Islet precursor cell (in vitro differentiated cells): ENCODE measurements around the gene ENTPD7.
"Not testable (repeated sequence)": the region's sequence is repeated elsewhere in the genome, so short reads cannot be mapped to it uniquely, and the experiment has no call there.

Experiments used
- DNase-seq: peaks from one replicate; pipeline ENCODE4 v3.0.0-alpha.2; 2018

Gene ENTPD7, protein sequence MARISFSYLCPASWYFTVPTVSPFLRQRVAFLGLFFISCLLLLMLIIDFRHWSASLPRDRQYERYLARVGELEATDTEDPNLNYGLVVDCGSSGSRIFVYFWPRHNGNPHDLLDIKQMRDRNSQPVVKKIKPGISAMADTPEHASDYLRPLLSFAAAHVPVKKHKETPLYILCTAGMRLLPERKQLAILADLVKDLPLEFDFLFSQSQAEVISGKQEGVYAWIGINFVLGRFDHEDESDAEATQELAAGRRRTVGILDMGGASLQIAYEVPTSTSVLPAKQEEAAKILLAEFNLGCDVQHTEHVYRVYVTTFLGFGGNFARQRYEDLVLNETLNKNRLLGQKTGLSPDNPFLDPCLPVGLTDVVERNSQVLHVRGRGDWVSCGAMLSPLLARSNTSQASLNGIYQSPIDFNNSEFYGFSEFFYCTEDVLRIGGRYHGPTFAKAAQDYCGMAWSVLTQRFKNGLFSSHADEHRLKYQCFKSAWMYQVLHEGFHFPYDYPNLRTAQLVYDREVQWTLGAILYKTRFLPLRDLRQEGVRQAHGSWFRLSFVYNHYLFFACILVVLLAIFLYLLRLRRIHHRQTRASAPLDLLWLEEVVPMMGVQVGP

DNA sequence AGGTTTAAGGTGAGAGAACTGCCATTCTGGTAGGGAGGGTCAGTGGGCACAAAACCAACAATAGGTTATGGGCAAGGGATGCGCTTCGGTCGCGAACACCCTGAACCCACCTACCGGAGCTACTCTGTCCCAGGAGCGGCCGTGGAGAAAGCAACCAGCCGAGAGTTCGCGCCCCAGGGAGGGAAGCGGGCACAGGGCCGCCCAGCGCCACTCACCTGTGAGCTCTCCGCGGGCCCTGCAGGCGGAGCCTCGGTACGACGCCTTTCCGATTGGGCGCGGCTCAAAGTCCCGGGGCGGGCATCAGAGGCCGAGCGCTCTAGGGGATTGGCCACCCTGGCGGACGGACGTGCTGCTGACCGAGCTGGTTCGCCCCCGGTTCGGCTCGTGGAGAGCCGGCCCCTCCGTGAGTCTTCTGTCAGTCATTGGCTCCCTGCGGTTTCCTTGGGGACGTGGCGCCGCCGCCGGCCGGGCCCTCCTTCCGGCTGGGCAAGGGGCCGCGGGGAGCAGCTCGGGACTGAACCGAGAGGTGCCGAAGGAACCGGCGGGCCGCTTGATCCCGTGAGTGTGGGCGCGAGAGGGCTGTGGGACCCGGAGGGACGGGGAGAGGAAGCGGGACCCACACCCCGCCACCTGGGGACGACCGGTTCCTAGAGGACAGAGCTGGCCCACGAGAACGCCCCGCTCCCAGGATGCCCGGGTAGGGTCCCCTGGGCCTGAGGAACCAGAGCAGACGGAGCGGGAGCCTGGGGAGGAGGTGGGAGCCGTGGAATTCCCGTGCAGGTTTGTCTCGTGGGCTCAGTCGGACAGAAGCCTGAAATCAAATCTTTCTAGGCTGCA is at the start of gene ENTPD7:
ENTPD7 (plus strand) TSS at position 479 of the 837 bp plus-strand sequence. CDS start 448 bp downstream, outside the sequence.
- peak; percentile 99 for DNase-seq

DNA sequence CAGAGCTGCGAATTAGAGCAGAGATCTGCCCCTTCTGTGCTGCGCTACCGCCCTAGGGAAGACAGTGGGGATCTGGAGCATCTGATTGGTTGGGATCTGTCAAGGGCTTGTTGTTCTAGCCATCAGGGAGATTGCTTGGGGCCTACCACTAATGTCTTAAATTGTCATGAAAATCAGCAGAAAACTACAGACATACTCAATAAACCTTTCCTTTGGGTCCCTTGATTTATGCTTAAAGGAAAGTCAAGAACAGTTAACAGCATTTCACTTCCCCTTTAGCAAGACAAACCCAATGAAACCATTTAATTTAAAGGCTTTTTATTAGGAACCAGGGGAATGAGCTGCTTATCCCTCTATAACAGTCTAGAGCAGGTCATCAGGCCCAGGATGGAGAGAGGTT is 49.1 kb upstream of the ENTPD7 start:
- no peak for DNase-seq

DNA sequence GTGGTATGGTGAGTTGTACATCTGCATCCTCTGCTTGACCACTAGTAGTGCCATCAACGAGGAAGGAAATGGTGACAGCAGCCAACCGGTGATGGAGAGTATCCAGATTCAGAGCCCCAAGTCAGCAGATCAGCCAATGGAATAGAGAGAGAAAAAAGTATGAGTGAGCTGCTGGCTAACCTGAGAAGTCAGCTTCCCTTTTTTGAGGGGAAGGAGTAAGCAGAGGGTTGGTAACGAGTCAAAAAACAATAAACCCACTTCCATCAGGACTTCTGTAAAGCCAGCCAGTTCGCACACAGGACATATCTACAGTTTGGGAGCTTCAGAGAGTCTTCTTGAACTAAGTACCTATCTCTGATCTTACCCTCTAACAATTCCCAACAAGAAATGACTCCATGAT is 48.0 kb upstream of the ENTPD7 start:
- DNase-seq, result no peak

DNA sequence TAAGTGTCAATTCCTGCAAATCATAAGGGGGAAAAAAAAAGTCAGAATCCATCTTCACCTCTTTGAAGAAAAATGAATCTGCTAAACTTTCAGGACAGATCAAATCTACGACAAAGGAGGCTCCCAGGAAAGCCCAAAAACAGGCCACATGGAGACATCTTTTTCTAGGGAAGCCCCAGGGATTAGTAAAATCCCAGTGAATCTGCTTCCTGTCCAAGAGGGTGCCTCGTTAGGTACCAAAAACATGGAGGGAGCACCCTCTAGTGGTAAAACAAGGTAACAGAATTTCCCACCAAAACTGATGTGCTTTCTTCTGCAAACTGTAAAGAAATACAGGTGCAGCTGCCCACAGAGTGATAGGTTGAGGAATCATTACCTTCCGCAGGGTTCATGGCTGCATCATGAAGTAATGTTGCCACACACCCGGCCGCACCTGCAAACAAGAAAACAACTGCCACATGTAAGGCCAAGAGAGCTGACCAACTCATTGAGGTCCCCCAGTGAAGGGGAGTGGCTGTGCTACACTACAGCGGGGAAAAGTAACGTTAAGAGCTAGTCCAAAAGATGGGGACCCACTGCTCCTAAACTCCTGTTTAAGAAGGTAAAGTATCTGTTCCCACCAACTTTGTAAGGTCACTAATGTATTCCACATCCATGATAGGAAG is 47.0 kb upstream of the ENTPD7 start:
- DNase-seq, result peak; percentile 69

DNA sequence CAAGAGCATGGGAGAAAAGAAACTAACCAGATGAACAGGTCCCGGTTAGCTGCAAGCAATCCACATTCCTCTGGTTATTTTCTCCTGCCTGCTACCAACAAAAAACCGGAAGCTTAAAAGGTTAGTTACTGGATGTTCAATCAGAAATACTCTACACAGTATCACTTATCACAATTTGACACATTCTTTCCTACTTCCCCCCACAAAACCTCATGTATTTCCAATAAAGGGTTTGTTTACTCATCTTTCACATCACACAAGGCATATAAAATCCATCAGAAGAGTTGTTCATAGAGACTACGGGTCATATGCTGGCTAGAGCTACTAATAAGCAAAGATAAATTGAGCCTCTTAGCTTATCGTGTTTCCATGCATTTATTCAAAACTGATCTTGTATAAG is 43.9 kb upstream of the ENTPD7 start:
- DNase-seq, result no peak

DNA sequence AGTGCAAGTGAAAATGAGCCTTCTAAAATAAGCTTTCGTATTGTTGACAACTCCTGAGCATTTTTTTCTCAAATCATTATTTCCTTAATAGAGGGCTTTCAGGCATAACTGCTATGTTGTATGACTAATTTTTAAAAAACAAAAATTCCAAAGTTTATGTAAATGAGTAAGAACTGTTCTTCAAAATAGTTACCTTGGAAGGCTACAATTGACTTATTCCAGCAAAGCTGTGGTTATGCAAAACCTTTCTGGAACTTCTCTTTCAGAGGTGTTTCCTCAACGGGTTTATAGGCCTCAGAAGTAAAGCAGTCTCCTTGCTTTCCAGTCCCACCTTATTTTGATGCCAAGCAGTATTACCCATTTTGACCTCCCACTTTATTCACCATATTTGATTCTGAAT is 41.6 kb upstream of the ENTPD7 start:
- DNase-seq, result no peak

DNA sequence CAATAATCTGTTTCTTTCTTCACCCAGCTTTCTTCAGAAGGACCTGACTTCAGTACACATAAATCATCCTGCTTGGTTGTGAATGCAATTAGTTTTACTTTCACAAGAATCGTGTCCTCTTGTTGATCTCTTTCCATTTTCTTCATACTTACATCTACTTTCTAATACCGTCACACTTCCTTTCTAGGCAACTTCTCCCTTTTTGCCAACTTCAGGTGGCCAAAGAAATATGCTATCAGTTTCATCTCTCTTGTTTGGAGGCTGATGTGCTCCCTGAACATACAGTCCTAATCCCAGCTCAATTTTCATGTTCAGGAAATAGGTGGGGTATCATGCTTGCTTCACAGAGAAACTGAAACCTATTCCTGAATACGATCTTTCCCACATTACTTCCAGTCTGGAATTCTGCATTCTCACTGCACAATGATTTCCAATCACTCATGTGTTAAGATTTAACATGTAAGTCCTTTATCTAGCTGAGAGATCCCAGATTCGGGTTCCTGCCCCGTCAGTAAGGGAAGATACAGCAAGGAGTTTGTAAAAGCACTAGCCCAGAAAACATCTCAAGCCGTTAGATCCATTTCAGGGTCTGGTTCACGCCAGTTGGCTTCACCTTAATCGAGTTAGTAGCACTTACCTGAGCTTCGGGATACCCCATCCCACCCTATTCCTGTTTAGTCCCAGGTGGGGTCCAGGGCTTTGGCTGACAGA is 40.1 kb upstream of the ENTPD7 start:
- DNase-seq, result no peak

DNA sequence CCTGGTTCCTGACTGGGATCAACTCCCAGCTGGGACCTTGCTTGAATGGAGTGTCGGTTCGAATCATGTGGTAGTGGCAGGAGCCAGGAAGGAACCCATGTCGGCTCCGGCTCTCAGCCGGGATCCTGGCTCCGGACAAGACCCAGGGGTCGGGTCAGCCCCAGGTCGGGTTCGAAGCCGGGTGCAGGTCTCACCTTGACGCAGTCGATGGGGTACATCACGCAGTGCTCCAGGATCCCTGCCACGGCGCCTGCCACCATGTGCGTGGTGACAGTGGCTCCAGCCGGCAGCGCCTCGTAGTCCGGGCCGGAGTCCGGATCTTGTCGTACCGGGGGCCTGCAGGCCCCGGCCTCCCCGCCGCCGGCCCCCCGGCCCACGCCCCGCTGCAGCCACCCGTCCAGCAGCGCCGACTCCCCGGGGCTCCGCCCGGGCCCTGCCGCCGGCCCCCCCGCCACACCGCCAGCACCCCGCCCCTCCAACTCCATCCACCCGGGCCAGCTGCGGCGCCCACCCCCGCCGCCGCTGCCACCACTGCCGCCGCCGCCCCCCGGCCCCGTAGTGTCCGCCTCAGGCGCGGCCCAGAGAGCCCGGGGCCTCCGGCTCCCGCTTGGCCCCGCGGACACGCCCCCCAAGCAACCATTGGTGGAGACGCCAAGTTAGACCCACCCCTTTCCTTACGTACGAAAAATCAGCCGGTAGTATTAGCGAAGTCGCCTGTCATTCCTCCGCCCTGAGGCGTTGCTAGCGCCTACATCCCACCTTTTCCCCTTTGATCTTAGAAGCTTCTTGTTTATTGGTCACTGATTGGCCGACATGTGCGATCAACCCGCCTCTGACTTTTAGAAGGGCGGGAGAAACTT is 39.2 kb upstream of the ENTPD7 start, which contains the start of gene SLC25A28:
SLC25A28 (minus strand) TSS at position 589 of the 860 bp plus-strand sequence; CDS start at position 485, 104 bp downstream.
- DNase-seq, result peak; percentile 99

DNA sequence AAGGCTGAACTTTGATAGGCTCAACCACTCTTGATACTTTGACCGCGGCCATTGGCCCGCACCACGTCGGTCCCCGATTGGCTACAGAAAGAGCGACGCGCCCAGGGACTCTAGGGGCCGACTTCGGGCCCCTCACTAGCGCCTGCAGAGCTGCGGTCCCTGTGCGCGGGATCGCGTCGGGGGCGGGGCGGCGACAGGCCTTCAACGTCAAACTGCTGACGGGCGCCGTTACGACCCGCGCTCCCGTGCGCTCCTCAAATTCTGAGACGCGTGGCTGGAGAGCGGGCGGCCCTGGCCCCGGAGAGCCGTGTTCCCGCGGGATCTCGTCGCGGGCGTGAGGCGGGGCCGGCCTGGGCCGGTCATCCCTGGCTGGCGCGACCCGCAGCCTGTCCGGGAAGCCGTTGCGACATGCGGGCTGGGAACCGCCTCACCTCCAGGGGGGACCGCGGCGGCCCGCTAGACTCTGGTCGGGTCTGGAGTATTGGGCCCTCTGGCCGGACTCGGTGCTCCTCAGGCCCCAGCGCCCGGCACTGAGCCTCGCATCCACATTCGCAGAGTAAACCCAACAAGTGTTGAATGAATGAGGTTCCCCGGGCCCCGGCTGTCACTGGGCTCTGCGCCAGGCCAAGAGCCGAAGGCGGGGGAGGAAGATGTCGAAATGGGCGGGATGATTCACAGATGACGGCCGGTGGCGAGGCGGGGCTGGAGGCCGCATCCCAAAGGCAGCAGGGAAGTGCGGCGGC is 38.4 kb upstream of the ENTPD7 start:
- DNase-seq, result peak; percentile 95

DNA sequence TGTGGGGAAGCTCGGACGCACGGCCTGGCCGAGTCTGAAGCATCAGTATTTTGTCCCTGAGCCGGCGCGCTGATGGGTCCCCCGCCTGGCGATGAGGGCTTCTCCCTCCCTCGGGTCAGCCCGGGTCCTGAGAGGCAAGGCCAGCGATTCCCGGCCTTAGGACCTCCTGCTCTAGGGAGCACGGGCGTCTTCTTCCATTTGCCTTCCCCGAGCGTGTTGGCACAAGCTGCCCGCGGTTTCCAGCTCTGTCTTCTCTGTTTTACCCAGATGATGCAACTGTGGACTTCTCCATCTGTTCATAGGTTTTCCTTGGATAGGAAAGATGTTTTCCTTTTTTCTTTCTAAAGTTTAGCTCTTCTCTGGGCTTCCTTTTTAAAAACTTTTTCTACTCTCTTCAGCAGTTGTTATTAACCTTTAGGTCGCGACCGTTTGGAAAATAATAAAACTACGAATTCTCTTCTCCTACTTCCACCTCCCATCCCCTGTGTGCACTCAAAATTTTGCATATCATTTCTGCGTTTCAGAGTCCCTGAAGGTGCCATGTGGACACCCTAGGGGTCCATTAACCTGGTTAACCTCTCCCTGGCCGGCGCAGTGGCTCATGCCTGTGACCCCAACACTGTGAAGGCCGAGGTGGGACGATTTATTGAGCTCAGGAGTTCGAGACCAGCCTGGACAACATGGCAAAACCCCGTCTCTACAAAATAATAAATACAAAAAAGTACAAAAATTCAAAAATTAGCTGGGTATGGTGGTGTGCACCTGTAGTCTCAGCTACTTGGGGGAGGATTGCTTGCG is 37.7 kb upstream of the ENTPD7 start:
- DNase-seq, result no peak

DNA sequence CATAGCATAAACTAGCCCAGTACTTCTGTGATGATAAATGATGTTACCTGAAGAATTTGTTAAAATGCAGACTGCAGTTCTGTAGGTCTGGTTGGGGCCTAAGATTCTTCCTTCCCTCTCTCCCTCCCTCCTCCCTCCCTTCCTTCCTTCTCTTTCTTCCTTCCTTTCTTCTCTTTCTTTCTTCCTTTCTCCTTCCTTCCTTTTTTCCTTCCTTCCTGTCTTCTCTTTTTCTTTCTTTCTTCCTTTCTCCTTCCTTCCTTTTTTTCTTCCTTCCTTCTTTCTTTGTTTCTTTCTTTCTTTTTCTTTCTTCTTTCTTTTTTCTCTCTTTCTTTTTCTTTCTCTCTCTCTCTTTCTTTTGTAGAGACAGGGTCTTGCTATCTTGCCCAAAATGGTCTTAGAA is 35.4 kb upstream of the ENTPD7 start:
- DNase-seq, result no peak

DNA sequence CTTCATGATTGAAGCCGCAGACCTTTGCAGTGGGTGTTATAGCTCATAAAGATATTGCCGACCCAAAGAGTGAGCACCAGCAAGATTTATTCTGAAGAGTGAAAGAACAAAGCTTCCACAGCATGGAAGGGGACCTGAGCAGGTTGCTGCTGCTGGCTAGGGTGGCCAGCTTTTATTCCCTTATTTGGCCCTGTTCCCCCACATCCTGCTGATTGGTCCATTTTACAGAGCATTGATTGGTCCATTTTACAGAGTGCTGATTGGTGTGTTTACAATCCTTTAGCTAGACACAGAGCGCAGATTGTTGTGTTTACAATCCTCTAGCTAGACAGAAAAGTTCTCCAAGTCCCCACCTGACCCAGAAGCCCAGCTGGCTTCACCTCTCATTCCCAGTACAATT is 34.2 kb upstream of the ENTPD7 start:
- not testable (repeated sequence) for DNase-seq

DNA sequence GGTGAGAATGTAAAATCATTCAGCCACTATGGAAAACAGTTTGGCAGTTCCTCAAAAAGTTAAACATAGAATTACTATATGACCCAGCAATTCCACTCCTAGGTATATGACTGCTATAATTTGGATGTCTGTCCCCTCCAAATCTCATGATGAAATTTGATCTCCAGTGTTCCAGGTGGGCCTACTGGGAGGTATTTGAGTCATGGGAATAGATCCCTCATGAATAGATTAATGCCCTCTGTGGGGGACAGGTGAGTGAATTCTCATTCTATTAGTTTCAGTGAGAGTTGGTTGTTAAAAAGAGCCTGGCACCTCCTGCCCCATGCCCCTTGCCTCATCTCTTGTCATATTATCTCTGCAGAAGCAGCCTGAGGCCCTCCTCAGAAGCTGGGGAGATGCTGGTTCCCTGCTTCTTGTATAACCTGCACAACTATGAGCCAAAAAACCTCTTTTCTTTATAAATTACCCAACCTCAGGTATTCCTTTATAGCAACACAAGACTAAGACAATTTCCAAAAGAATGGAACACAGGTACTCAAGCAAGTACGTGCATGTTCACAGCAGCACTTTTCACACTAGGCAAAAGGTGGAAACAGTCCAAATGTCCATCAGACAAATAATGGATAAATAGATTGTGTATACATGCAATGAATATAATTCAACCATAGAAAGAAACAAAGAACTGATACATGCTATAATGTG is 30.2 kb upstream of the ENTPD7 start:
- no peak for DNase-seq

DNA sequence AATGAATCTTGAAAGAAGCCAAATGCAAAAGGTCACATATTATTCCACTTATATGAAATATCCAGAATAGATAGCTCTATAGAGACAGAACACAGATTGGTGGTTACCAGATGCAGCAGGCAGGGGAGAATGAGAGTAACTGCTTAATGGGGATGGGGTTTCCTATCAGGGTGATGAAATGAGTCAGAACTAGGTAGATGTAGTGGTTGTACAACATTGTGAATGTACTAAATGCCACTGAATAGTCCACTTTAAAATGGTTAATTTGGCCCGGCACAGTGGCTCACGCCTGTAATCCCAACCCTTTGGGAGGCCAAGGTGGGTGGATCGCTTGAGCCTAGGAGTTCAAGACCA is 29.7 kb upstream of the ENTPD7 start:
- DNase-seq, result no peak

DNA sequence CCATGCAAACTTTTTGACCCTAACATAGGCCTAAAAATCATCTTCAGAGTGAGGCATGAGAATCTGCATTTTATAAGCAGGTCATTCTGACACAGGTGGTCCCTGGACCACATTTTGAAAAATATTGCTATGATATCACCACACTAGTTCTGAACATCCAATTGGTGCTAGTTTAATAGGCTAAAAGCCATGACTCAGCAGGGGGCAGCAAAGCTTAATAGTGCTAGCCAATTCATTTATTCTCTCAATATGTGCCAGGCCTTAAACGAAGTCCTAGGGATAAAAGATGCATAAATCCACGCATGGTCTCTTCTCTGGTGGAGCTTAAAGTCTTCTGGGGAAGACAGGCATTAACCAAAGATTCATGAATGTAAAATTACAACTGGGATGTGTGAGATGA is 28.9 kb upstream of the ENTPD7 start:
- DNase-seq, result no peak

DNA sequence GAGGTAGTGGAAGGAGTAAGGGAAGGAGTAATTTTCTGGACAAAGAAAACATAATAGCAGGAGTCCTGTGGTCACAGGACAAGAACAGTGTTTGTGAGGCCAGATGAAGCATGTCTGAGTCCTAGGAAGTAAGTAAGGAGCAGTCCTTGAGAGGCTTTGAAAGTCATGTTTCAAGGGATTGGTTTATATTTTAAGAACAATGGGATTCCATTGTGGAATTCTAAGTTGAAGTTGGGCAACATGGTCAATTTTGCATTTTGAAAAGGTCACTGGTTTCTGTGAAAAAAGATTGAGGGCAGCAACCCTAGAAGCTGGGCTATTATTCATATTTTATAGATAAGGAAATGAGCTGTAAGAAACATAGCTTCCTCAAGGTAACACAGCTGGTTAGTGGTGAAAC is 28.3 kb upstream of the ENTPD7 start:
- DNase-seq, result no peak

DNA sequence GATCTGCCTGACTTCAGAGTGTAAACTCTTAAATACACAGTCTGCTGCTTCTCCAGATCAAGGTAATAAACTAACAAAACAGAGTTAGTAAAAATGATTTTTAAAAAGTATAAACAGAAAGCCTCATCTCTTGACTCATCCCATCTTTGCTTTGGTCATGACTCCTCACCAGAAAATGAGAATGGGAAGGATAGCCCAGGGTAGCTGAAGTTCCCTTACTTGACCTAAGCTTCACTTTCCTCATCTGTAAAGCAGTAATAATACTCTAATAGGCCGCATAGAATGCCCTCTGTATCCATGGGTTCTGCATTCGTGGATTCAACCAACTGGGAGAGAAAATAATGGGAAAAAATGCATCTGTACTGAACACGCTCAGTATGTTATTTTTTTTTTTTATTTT is 27.8 kb upstream of the ENTPD7 start:
- DNase-seq, result no peak

DNA sequence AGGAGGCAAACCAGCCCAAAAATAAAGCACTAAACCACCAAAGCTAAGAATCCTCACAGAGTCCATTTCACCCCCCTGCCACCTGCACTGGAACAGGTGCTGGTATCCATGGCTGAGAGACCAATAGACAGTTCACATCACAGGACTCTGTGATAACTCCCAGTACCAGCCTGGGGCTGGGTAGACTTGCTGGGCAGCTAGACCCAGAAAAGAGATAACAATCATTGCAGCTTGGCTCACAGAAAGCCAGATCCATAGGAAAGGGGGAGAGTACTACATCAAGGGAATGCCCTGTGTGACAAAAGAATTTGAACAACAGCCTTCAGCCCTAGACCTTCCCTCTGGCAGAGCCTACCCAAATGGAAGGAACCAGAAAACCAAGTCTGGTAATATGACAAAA is 25.5 kb upstream of the ENTPD7 start:
- no peak for DNase-seq

DNA sequence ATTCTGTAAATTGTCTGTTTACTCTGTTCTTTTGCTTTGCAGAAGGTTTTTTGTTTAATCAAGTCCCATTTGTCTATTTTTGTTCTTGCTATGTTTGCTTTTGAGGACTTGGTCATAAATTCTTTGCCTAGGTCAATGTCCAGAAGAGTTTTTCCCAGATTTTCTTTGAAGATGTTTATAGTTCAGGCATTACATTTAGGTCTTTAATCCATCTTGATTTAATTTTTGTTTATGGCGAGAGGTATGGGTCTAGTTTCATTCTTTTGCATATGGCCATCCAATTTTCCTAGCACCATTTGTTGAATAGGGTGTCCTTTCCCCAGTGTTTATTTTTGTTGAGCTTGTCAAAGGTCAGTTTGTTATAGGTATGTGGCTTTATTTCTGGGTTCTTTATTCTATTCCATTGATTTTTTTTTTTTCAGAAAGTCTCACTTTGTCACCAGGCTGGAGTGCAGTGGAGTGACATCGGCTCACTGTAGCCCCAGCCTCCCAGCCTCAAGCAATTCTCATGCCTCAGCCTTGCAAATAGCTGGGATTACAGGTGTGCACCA is 11.6 kb upstream of the ENTPD7 start:
- no peak for DNase-seq
